CD14-positive monocyte (primary cell): ENCODE data around the gene AGPAT3. TPM values are rescaled to one million over a fixed set of nuclear protein-coding genes. Genes with fewer than 3 reads are reported as not detected.
A peak's percentile ranks its signal among the peaks of the same experiment; 100 is the strongest.

ENCODE experiments used
- DNase-seq, 3 donors: peaks; one replicate each; pipeline ENCODE4 v3.0.0-alpha.2; 2011 to 2022
- H2AFZ ChIP-seq: 2 replicates; pipeline ENCODE4 v1.6.0; 2012; ENCODE audit warnings: mild to moderate bottlenecking, low read depth, low read length, inconsistent platforms; ENCODE audit not compliant: insufficient read depth, poor library complexity, severe bottlenecking
- H3K27ac ChIP-seq, 2 donors: 1 replicate in 1 of 2; 2 replicates in 1 of 2; pipeline ENCODE4 v1.5.1; 2012 to 2013; ENCODE audit warnings: low read length in 2 of 2, control low read depth in 1 of 2, inconsistent platforms in 1 of 2, low read depth in 1 of 2, mild to moderate bottlenecking in 1 of 2
- H3K27me3 ChIP-seq, 2 donors: one replicate each; pipeline versions ENCODE4 v1.6.0 to v1.6.1; 2011 to 2013; ENCODE audit warnings: low read length in 2 of 2; ENCODE audit not compliant: control insufficient read depth in 2 of 2, insufficient read depth in 2 of 2
- H3K36me3 ChIP-seq, 2 donors: replicated peaks in 1 of 2; 1 replicate in 1 of 2; 2 replicates in 1 of 2; pipeline versions ENCODE4 v1.5.1 to v1.6.1; 2012 to 2013; ENCODE audit warnings: low read length in 2 of 2, control low read depth in 1 of 2, inconsistent platforms in 1 of 2, mild to moderate bottlenecking in 1 of 2; ENCODE audit not compliant: insufficient read depth in 2 of 2, control insufficient read depth in 1 of 2
- H3K4me1 ChIP-seq, 2 donors: 1 replicate in 1 of 2; 2 replicates in 1 of 2; pipeline versions ENCODE4 v1.5.1 to v1.6.1; 2012 to 2013; ENCODE audit warnings: low read length in 2 of 2, control low read depth in 1 of 2, inconsistent platforms in 1 of 2, mild to moderate bottlenecking in 1 of 2, moderate library complexity in 1 of 2; ENCODE audit not compliant: insufficient read depth in 2 of 2, control insufficient read depth in 1 of 2
- H3K4me2 ChIP-seq: replicated peaks from 2 replicates; pipeline ENCODE3; 2012; ENCODE audit warnings: low read length, moderate library complexity, mild to moderate bottlenecking; ENCODE audit not compliant: poor library complexity, severe bottlenecking; ENCODE audit errors: extremely low read depth
- H3K4me3 ChIP-seq, 3 experiments: fragments of 200-600 bp in 1 of 3; sonication (generic) in 1 of 3; replicated peaks in 1 of 3; 1 replicate in 2 of 3; 2 replicates in 1 of 3; pipeline ENCODE4 v1.5.1; 2011 to 2013; ENCODE audit warnings: low read length in 3 of 3, mild to moderate bottlenecking in 3 of 3, control low read depth in 2 of 3, low read depth in 2 of 3, inconsistent platforms in 1 of 3, moderate library complexity in 1 of 3
- H3K79me2 ChIP-seq: 2 replicates; pipeline ENCODE4 v1.6.0; 2012; ENCODE audit warnings: mild to moderate bottlenecking, control low read depth, inconsistent platforms, low read length, moderate library complexity; ENCODE audit not compliant: insufficient read depth
- H3K9ac ChIP-seq: 2 replicates; pipeline ENCODE4 v1.6.0; 2017; ENCODE audit warnings: low read length, mild to moderate bottlenecking; ENCODE audit not compliant: insufficient read depth, poor library complexity, severe bottlenecking
- H3K9me3 ChIP-seq, 2 donors: replicated peaks in 1 of 2; 1 replicate in 1 of 2; 2 replicates in 1 of 2; pipeline versions ENCODE4 v1.5.1 to v1.6.1; 2012 to 2013; ENCODE audit warnings: low read length in 2 of 2, control low read depth in 1 of 2; ENCODE audit not compliant: control insufficient read depth in 1 of 2, insufficient read depth in 1 of 2
- H4K20me1 ChIP-seq: 2 replicates; pipeline ENCODE4 v1.6.0; 2012; ENCODE audit warnings: mild to moderate bottlenecking, low read length, control low read depth, moderate library complexity; ENCODE audit not compliant: insufficient read depth
- H3K27ac Mint-ChIP-seq, 7 donors: one replicate each; pipeline ENCODE4 v1.8.0; 2020; ENCODE audit warnings: mild to moderate bottlenecking in 7 of 7, mixed read lengths in 7 of 7, moderate library complexity in 6 of 7, inconsistent platforms in 2 of 7
- H3K27me3 Mint-ChIP-seq, 3 donors: one replicate each; pipeline ENCODE4 v1.8.0; 2021 to 2022; ENCODE audit warnings: low read depth in 3 of 3, mild to moderate bottlenecking in 3 of 3, mixed read lengths in 3 of 3, moderate library complexity in 3 of 3, inconsistent platforms in 1 of 3
- H3K36me3 Mint-ChIP-seq, 2 donors: one replicate each; pipeline ENCODE4 v1.8.0; 2020; ENCODE audit warnings: mixed read lengths in 2 of 2, inconsistent platforms in 1 of 2, mild to moderate bottlenecking in 1 of 2
- H3K4me1 Mint-ChIP-seq: one replicate; pipeline ENCODE4 v1.8.0; 2020; ENCODE audit warnings: mild to moderate bottlenecking, mixed read lengths
- H3K4me3 Mint-ChIP-seq, 2 donors: one replicate each; pipeline ENCODE4 v1.8.0; 2020; ENCODE audit warnings: mild to moderate bottlenecking in 2 of 2, mixed read lengths in 2 of 2, moderate library complexity in 1 of 2
- H3K9me3 Mint-ChIP-seq, 7 donors: one replicate each; pipeline ENCODE4 v1.8.0; 2020 to 2022; ENCODE audit warnings: mixed read lengths in 7 of 7, mild to moderate bottlenecking in 6 of 7, moderate library complexity in 6 of 7, inconsistent platforms in 2 of 7
- WGBS: methylation state at CpG from one replicate; pipeline ENCODE4 v1.1.5; 2013; ENCODE audit warnings: missing lambda C conversion rate; ENCODE audit not compliant: insufficient coverage; 5-methylcytosine and 5-hydroxymethylcytosine counted together
- intact Hi-C, 2 donors: fragments of 100-400 bp; cut with micrococcal nuclease; formaldehyde crosslinking; loops; one replicate each; pipeline versions ENCODE4 v1.15.0 to v1.15.1; 2023
- polyA plus RNA-seq, 3 donors: library from polyadenylated mRNA; depleted of rRNA in 1 of 3; unstranded in 2 of 3; stranded (reverse) in 1 of 3; fragments of 300-500 nt in 2 of 3; fragments of >200 nt in 1 of 3; fragmentation: Illumina TruSeq in 2 of 3; gene quantifications; 1 replicate in 2 of 3; 2 replicates in 1 of 3; pipeline ENCODE4 v1.2.3, GENCODE V29; 2012 to 2021
- TF ChIP-seq, protein P1 (sequence below): fragments of 200-600 bp; IDR thresholded peaks from one replicate; pipeline ENCODE4 v1.8.0; 2022; ENCODE audit warnings: antibody characterized with exemption, mild to moderate bottlenecking

The AGPAT3 gene
- polyA plus RNA-seq, 3 donors = 24.9 to 49.3 (median 26.2) TPM

DNA sequence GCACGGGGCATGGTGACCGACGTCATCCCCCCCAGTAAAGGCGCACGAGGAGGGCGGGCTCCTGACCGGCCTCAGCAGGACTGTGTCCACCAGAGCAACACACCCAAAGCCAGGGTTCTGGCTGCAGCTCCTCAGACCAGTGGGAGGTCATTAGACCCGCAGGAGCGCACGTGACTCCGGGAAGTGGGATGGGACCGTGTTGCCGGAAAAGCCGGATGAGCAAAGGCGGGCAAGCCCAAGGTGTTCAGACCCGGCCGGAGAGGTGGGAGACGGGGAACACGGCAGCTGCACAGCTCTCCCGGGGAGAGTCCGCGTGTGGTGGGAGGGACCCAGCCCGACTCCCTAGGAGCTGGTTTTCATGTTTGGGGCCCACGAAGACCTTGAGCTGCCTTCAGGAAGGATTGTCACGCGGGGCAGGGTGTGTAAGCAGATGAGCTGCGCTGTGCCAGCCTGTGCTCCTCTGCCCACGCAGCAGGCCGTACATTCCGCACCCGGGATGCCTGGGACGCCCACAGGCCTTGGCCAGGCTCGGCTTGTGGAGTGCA is 126.5 kb downstream of the AGPAT3 start:
- Histone ChIP-seq H3K4me1 (no peaks in the 10 kb centered on the region), H4K20me1 (peaks cover 12% of the 10 kb centered on the region), H3K4me3 (no peak overlapping the region), H3K4me2 (no peak overlapping the region), H3K79me2 (no peaks in the 10 kb centered on the region), H3K27me3 (peaks cover 0 to 5% of the 10 kb centered on the region in 2 donors), H3K27ac (no peak overlapping the region), H3K9me3 (peaks cover 0 to 4% of the 10 kb centered on the region in 2 donors), H2AFZ (no peak overlapping the region), H3K9ac (no peak overlapping the region), H3K36me3 (no peaks in the 10 kb centered on the region)
- peaks cover 7 to 15% (median 8%) of the 10 kb centered on the region in 3 donors for H3K27me3 Mint-ChIP-seq
- peak overlapping the region in 1 of 7 donors; percentile 43 for H3K27ac Mint-ChIP-seq
- WGBS = 96% methylated on average over 30 of the region's 33 CpGs
- no peaks in the 10 kb centered on the region for H3K36me3 Mint-ChIP-seq
- TF ChIP-seq, protein P1, sequence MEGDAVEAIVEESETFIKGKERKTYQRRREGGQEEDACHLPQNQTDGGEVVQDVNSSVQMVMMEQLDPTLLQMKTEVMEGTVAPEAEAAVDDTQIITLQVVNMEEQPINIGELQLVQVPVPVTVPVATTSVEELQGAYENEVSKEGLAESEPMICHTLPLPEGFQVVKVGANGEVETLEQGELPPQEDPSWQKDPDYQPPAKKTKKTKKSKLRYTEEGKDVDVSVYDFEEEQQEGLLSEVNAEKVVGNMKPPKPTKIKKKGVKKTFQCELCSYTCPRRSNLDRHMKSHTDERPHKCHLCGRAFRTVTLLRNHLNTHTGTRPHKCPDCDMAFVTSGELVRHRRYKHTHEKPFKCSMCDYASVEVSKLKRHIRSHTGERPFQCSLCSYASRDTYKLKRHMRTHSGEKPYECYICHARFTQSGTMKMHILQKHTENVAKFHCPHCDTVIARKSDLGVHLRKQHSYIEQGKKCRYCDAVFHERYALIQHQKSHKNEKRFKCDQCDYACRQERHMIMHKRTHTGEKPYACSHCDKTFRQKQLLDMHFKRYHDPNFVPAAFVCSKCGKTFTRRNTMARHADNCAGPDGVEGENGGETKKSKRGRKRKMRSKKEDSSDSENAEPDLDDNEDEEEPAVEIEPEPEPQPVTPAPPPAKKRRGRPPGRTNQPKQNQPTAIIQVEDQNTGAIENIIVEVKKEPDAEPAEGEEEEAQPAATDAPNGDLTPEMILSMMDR = no peak
- H3K4me3 Mint-ChIP-seq = no peak overlapping the region
- intact Hi-C loops = loop anchor here in 1 of 2 donors (5.0 kb wide), 1 partner anchor 41 kb away; no protein-coding TSS in a partner anchor
- no peak for DNase-seq
- no peaks in the 10 kb centered on the region for H3K4me1 Mint-ChIP-seq
- peaks cover 0 to 7% (median 3%) of the 10 kb centered on the region in 7 donors for H3K9me3 Mint-ChIP-seq

DNA sequence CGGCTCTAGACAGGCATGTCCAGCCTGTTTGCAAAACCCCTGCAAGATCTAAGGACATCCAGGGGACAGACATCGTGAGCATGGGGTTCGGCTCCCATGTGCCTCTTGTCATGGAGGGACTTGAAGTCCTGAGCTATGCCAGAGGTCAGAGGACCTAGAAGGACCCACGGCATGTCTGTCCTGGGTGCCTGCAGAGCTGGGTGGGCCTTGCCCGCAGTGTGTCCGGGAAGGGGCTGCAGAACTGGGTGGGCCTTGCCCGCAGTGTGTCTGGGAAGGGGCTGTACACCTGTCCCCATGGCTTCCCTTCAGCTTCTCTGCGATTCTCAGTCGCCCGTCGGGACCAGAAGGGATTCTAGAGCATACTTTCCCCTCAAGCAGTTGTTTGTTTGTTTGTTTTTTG is 127.1 kb downstream of the AGPAT3 start:
- no peaks in the 10 kb centered on the region for H3K36me3 ChIP-seq
- H3K4me3 ChIP-seq = no peak overlapping the region
- Mint-ChIP-seq H3K4me3 (no peak overlapping the region), H3K36me3 (no peaks in the 10 kb centered on the region), H3K27ac (no peak overlapping the region), H3K4me1 (no peaks in the 10 kb centered on the region), H3K27me3 (peaks cover 4 to 11% (median 6%) of the 10 kb centered on the region in 3 donors), H3K9me3 (peaks cover 0 to 9% (median 3%) of the 10 kb centered on the region in 7 donors)
- no peaks in the 10 kb centered on the region for H3K79me2 ChIP-seq
- DNase-seq = no peak
- TF ChIP-seq, protein P1 = no peak
- H3K9ac ChIP-seq = no peak overlapping the region
- H3K27ac ChIP-seq = no peak overlapping the region
- peaks cover 0 to 4% of the 10 kb centered on the region in 2 donors for H3K9me3 ChIP-seq
- no peaks in the 10 kb centered on the region for H3K4me1 ChIP-seq
- no peak overlapping the region for H3K4me2 ChIP-seq
- 100% methylated on average over 9 of the region's 11 CpGs for WGBS
- H4K20me1 ChIP-seq = peaks cover 6% of the 10 kb centered on the region
- H2AFZ ChIP-seq = no peak overlapping the region
- peaks cover 0 to 1% of the 10 kb centered on the region in 2 donors for H3K27me3 ChIP-seq
- intact Hi-C loops = loop anchor here in 1 of 2 donors (5.0 kb wide), 1 partner anchor 40 kb away; no protein-coding TSS in a partner anchor
